HG02852 (cell line): Measurements from ENCODE around the gene IFNA13.

Experiments
- ATAC-seq: cut with Tn5 transposase; IDR thresholded peaks from one replicate; pipeline ENCODE4 v1.9.1; 2021; ENCODE audit warnings: mild to moderate bottlenecking, moderate library complexity; ENCODE audit not compliant: unreplicated experiment

IFNA13 gene

GRCh38 chr9:21362287-21362686 is 5.6 kb downstream of the IFNA13 start:
- ATAC-seq: no peak

- peak; percentile 95 for ATAC-seq
Observed at GRCh38 chr9:21357479-21358460, 10.1 kb downstream of the IFNA13 start.

- no peak for ATAC-seq
Observed at GRCh38 chr9:21350787-21351186, 17.1 kb downstream of the IFNA13 start, which contains the start of gene IFNA6. Gene IFNA6 (minus strand): TSS chr9:21350887. CDS start chr9:21350887, 0 bp downstream.

GRCh38 chr9:21348430-21348970 is 19.4 kb downstream of the IFNA13 start:
- no peak for ATAC-seq

- ATAC-seq: no peak
Observed at GRCh38 chr9:21340735-21341134, 27.1 kb downstream of the IFNA13 start.

- ATAC-seq: no peak
Observed at GRCh38 chr9:21336457-21336856, 31.4 kb downstream of the IFNA13 start.

- peak; percentile 89 for ATAC-seq
Observed at GRCh38 chr9:21334701-21335632, 32.9 kb downstream of the IFNA13 start, which contains the start of gene KLHL9. Gene KLHL9 (minus strand): TSS chr9:21335404. CDS start chr9:21334859, 545 bp downstream.

- ATAC-seq: no peak
Observed at GRCh38 chr9:21333226-21333625, 34.6 kb downstream of the IFNA13 start.

- no peak for ATAC-seq
Observed at GRCh38 chr9:21331676-21332402, 36.0 kb downstream of the IFNA13 start.

GRCh38 chr9:21326526-21327139 is 41.2 kb downstream of the IFNA13 start:
- peak; percentile 82 for ATAC-seq

- ATAC-seq: no peak
Observed at GRCh38 chr9:21324047-21324446, 43.8 kb downstream of the IFNA13 start.

- ATAC-seq: no peak
Observed at GRCh38 chr9:21322911-21323461, 44.9 kb downstream of the IFNA13 start.

GRCh38 chr9:21320465-21320864 is 47.4 kb downstream of the IFNA13 start:
- no peak for ATAC-seq

- peak; percentile 81 for ATAC-seq
Observed at GRCh38 chr9:21317956-21318923, 49.6 kb downstream of the IFNA13 start.
